Endothelial cell of umbilical vein (primary cell): ENCODE data around the gene SEMA5A. TPM values are rescaled to one million over a fixed set of nuclear protein-coding genes. Genes with fewer than 3 reads are reported as not detected.

Source experiments
- BruUV-seq: library from RNA; stranded (reverse); fragments of 400-500 nt; replicated peaks from 2 replicates; lab custom pipeline; 2021; lab: Mats Ljungman, UMichigan
- CTCF ChIA-PET: fragments of 300-600, 350-600 bp; sonication (Branson Sonifier 250); formaldehyde crosslinking; loops from one replicate; lab custom pipeline; 2021; ENCODE audit warnings: antibody characterized with exemption, inconsistent platforms; lab: Charles Lee
- POLR2A ChIA-PET: fragments of 300-600, 350-600 bp; sonication (Branson Sonifier 250); formaldehyde crosslinking; loops from one replicate; lab custom pipeline; 2021; ENCODE audit warnings: antibody characterized with exemption, inconsistent platforms; lab: Charles Lee
- DNase-seq: peaks from one replicate; pipeline ENCODE4 v3.0.0-alpha.2; 2011; ENCODE audit warnings: low read depth, low spot score
- FAIRE-seq: peaks from 2 replicates; lab custom pipeline; 2011; peaks lifted over from hg19 to GRCh38; lab: Jason Lieb, UNC
- H2AFZ ChIP-seq: 2 replicates; pipeline ENCODE4 v1.6.0; 2012; ENCODE audit warnings: low read depth, low read length, control low read depth, inconsistent platforms
- H3K27ac ChIP-seq: 2 replicates; pipeline ENCODE4 v1.5.1; 2011; ENCODE audit warnings: low read depth, mild to moderate bottlenecking, control low read depth, low read length, moderate library complexity; ENCODE audit not compliant: insufficient read depth
- H3K27me3 ChIP-seq, 2 experiments: 2 replicates each; pipeline versions ENCODE4 v1.6.0 to v1.6.1; 2011; ENCODE audit warnings: low read length in 2 of 2, mixed read lengths in 1 of 2; ENCODE audit not compliant: control insufficient read depth in 2 of 2, insufficient read depth in 2 of 2
- H3K36me3 ChIP-seq, 2 experiments: 2 replicates in 1 of 2; 3 replicates in 1 of 2; pipeline ENCODE4 v1.5.1; 2011; ENCODE audit warnings: low read length in 2 of 2, mild to moderate bottlenecking in 1 of 2, moderate library complexity in 1 of 2; ENCODE audit not compliant: control insufficient read depth in 2 of 2, insufficient read depth in 2 of 2; ENCODE audit errors: extremely low read depth in 1 of 2
- H3K4me1 ChIP-seq: 3 replicates; pipeline ENCODE4 v1.5.1; 2011; ENCODE audit warnings: mild to moderate bottlenecking, low read length; ENCODE audit not compliant: control insufficient read depth, insufficient read depth; ENCODE audit errors: extremely low read depth
- H3K4me2 ChIP-seq: 2 replicates; pipeline ENCODE4 v1.6.1; 2011; ENCODE audit warnings: low read length, control low read depth, mixed read lengths; ENCODE audit not compliant: insufficient read depth
- H3K4me3 ChIP-seq, 3 experiments: fragments of 200-600 bp in 1 of 3; sonication (generic), shearing (Covaris generic) in 1 of 3; replicated peaks in 1 of 3; 2 replicates each; pipeline ENCODE4 v1.5.1; 2011 to 2016; ENCODE audit warnings: control low read depth in 3 of 3, low read length in 3 of 3, mild to moderate bottlenecking in 2 of 3, inconsistent platforms in 1 of 3, low read depth in 1 of 3, moderate library complexity in 1 of 3; ENCODE audit not compliant: insufficient read depth in 1 of 3
- H3K79me2 ChIP-seq: 2 replicates; pipeline ENCODE4 v1.6.0; 2012; ENCODE audit warnings: low read length, inconsistent platforms; ENCODE audit not compliant: control insufficient read depth, insufficient read depth
- H3K9ac ChIP-seq: replicated peaks from 2 replicates; pipeline ENCODE3; 2011; ENCODE audit warnings: low read length, control low read depth; ENCODE audit not compliant: insufficient read depth; ENCODE audit errors: extremely low read depth
- H3K9me1 ChIP-seq: replicated peaks from 3 replicates; pipeline ENCODE4 v1.6.0; 2011; ENCODE audit warnings: mild to moderate bottlenecking, low read length; ENCODE audit not compliant: control insufficient read depth, insufficient read depth; ENCODE audit errors: extremely low read depth
- H3K9me3 ChIP-seq: replicated peaks from 2 replicates; pipeline ENCODE4 v1.5.1; 2012; ENCODE audit warnings: low read length, inconsistent platforms; ENCODE audit not compliant: control insufficient read depth, insufficient read depth
- H4K20me1 ChIP-seq: replicated peaks from 2 replicates; pipeline ENCODE3; 2011; ENCODE audit warnings: mild to moderate bottlenecking, low read length; ENCODE audit not compliant: control insufficient read depth, insufficient read depth; ENCODE audit errors: extremely low read depth
- FOS ChIP-seq: IDR thresholded peaks from 2 replicates; pipeline ENCODE4 v1.6.1; 2011; ENCODE audit warnings: mild to moderate bottlenecking, low read length, moderate library complexity, borderline replicate concordance; ENCODE audit not compliant: insufficient read depth
- GATA2 ChIP-seq: IDR thresholded peaks from 2 replicates; pipeline ENCODE4 v1.7.0; 2011; ENCODE audit warnings: low read depth, mild to moderate bottlenecking, moderate library complexity, mixed read lengths, low read length; ENCODE audit not compliant: insufficient read length, insufficient read depth
- MYC ChIP-seq: IDR thresholded peaks from one replicate; pipeline ENCODE4 v1.6.1; 2011; ENCODE audit warnings: mild to moderate bottlenecking, low read depth, low read length
- POLR2A ChIP-seq: IDR thresholded peaks from 2 replicates; pipeline ENCODE4 v1.6.1; 2012; ENCODE audit warnings: low read depth, mild to moderate bottlenecking, control low read depth, low read length
- POLR2AphosphoS5 ChIP-seq: IDR thresholded peaks from 2 replicates; pipeline ENCODE4 v1.6.1; 2012; ENCODE audit warnings: low read depth, mild to moderate bottlenecking, control low read depth, low read length, moderate library complexity; ENCODE audit not compliant: insufficient read depth
- dilution Hi-C: fragments of 300-500 bp; cut with MboI; formaldehyde crosslinking; loops from one replicate; pipeline ENCODE4 v1.15.0; 2019; ENCODE audit warnings: low sequenced_read_pairs; ENCODE audit not compliant: extremely low pct_ligation_motif_present
- intact Hi-C: fragments of 100-400 bp; cut with micrococcal nuclease; formaldehyde crosslinking; loops from one replicate; pipeline ENCODE4 v1.10.0; 2022
- polyA plus RNA-seq, 4 experiments: library from polyadenylated mRNA; depleted of rRNA in 3 of 4; stranded (reverse) in 3 of 4; unstranded in 1 of 4; fragments of >200 nt; gene quantifications; 2 replicates each; pipeline versions ENCODE4 v1.2.1 to v1.2.3, GENCODE V29; 2011 to 2012; ENCODE audit warnings: missing spikeins in 1 of 4
- total RNA-seq: library from RNA; stranded (reverse); gene quantifications from 2 replicates; pipeline ENCODE4 v1.2.3, GENCODE V29; 2021
- TF ChIP-seq, protein P1 (sequence below): IDR thresholded peaks from 2 replicates; pipeline ENCODE4 v1.6.1; 2011; ENCODE audit not compliant: insufficient read depth, insufficient read length
- TF ChIP-seq, protein P2 (sequence below), 2 donors: IDR thresholded peaks; 1 replicate in 1 of 2; 2 replicates in 1 of 2; pipeline ENCODE4 v1.5.1; 2011; ENCODE audit warnings: low read length in 2 of 2, mild to moderate bottlenecking in 2 of 2, moderate library complexity in 2 of 2, control low read depth in 1 of 2, inconsistent platforms in 1 of 2, low read depth in 1 of 2; ENCODE audit not compliant: insufficient read depth in 1 of 2; ENCODE audit errors: extremely low read depth in 1 of 2

The SEMA5A gene
- total and polyA plus RNA-seq, 2 donors (not counting 3 experiments of a cell fraction or from before 2014, with no cell fraction given): 0.04 to 0.06 TPM

DNA sequence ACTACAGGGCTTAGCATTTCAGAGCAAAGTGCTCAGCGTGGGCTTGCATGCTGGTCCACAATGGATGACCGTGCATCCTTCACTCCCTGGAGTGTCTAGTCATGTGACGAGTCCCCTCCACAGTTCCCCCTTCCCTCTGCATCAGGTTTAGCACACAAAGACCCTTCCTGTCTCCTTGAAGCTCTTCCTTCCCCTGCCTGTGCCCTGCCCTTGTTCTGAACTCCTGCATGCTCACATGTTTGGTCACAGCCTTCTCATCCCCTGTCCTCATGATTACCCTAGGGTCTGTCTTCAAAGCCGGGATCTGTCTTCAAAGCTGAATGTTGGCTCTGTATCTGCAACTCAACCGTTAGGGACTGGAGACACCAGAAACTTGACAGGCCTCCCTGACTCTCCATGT, 388.9 kb downstream of the SEMA5A start:
- no peak for TF ChIP-seq GATA2
- TF ChIP-seq POLR2A: no peak
- TF ChIP-seq FOS: no peak
- TF ChIP-seq, protein P1, sequence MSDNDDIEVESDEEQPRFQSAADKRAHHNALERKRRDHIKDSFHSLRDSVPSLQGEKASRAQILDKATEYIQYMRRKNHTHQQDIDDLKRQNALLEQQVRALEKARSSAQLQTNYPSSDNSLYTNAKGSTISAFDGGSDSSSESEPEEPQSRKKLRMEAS: no peak
- no peak overlapping the region for H2AFZ ChIP-seq
- no peaks in the 10 kb centered on the region for H3K9me1 ChIP-seq
- ChIA-PET CTCF (no interaction called here), POLR2A (no interaction called here)
- H3K4me1 ChIP-seq: no peaks in the 10 kb centered on the region
- no peak overlapping the region for H3K4me3 ChIP-seq
- H3K9me3 ChIP-seq: no peaks in the 10 kb centered on the region
- H3K27me3 ChIP-seq: no peaks in the 10 kb centered on the region
- DNase-seq: no peak
- FAIRE-seq: no peak
- dilution Hi-C loops: no loop called here
- no peak overlapping the region for H3K4me2 ChIP-seq
- no peak overlapping the region for H3K27ac ChIP-seq
- no peaks in the 10 kb centered on the region for H4K20me1 ChIP-seq
- BruUV-seq: no TSS peak
- H3K36me3 ChIP-seq: no peaks in the 10 kb centered on the region
- no peak overlapping the region for H3K9ac ChIP-seq
- intact Hi-C loops: no loop called here
- H3K79me2 ChIP-seq: no peaks in the 10 kb centered on the region

DNA sequence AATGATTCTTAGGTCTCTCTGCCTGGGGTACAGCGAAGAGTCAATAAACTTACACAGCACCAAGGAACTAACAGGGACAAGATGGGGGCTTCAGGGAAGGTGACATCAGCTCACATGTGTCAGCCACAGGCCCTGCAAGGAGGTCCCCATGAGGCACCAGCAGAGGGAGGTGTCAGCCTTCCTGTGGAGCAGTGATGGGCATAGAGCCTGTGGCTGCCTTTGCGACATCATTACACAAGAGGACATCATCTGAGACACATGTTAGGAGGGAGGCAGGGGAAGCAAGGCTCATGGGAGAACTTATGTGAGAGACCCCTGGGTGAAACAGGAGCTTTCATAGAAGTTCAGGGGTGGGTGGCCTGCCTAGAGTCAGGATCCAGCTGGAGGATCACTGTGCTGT, 389.6 kb downstream of the SEMA5A start:
- Histone ChIP-seq H3K4me2 (no peak overlapping the region), H3K9ac (no peak overlapping the region), H3K79me2 (no peaks in the 10 kb centered on the region), H4K20me1 (no peaks in the 10 kb centered on the region), H3K9me3 (no peaks in the 10 kb centered on the region), H2AFZ (no peak overlapping the region), H3K4me3 (no peak overlapping the region), H3K9me1 (no peaks in the 10 kb centered on the region), H3K27me3 (no peaks in the 10 kb centered on the region), H3K4me1 (no peaks in the 10 kb centered on the region), H3K36me3 (no peaks in the 10 kb centered on the region), H3K27ac (no peak overlapping the region)
- TF ChIP-seq FOS (no peak), MYC (no peak), POLR2A (no peak), POLR2AphosphoS5 (no peak)
- TF ChIP-seq, protein P1: no peak
- TF ChIP-seq, protein P2, sequence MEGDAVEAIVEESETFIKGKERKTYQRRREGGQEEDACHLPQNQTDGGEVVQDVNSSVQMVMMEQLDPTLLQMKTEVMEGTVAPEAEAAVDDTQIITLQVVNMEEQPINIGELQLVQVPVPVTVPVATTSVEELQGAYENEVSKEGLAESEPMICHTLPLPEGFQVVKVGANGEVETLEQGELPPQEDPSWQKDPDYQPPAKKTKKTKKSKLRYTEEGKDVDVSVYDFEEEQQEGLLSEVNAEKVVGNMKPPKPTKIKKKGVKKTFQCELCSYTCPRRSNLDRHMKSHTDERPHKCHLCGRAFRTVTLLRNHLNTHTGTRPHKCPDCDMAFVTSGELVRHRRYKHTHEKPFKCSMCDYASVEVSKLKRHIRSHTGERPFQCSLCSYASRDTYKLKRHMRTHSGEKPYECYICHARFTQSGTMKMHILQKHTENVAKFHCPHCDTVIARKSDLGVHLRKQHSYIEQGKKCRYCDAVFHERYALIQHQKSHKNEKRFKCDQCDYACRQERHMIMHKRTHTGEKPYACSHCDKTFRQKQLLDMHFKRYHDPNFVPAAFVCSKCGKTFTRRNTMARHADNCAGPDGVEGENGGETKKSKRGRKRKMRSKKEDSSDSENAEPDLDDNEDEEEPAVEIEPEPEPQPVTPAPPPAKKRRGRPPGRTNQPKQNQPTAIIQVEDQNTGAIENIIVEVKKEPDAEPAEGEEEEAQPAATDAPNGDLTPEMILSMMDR (IDR thresholded peaks at IDR 0.05; ENCODE audit: extremely low read depth in 1 of 2, insufficient read depth in 1 of 2, low read depth in 1 of 2, low read length in 2 of 2): no peak
- intact Hi-C loops (no loop called here), dilution Hi-C loops (no loop called here)
- no peak for FAIRE-seq
- no TSS peak for BruUV-seq
- ChIA-PET POLR2A (no interaction called here), CTCF (no interaction called here)
- DNase-seq: no peak
